Forelimb muscle (tissue), 1 donor: ENCODE data around the gene MAD2L1BP. TPM values are rescaled to one million over a fixed set of nuclear protein-coding genes. Genes with fewer than 3 reads are reported as not detected.
"Not testable (repeated sequence)": the region's sequence is repeated elsewhere in the genome, so short reads cannot be mapped to it uniquely, and the experiment has no call there.

ENCODE experiments used
- DNase-seq: peaks from one replicate; pipeline ENCODE4 v3.0.0-alpha.2; 2013; ENCODE audit warnings: low read depth
- polyA plus RNA-seq: library from polyadenylated mRNA; unstranded; fragments of 120-200 nt; gene quantifications from one replicate; pipeline ENCODE4 v1.2.1, GENCODE V29; 2013; ENCODE audit not compliant: insufficient read length

MAD2L1BP gene, protein sequence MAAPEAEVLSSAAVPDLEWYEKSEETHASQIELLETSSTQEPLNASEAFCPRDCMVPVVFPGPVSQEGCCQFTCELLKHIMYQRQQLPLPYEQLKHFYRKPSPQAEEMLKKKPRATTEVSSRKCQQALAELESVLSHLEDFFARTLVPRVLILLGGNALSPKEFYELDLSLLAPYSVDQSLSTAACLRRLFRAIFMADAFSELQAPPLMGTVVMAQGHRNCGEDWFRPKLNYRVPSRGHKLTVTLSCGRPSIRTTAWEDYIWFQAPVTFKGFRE
- polyA plus RNA-seq, result 16.4 TPM

DNA sequence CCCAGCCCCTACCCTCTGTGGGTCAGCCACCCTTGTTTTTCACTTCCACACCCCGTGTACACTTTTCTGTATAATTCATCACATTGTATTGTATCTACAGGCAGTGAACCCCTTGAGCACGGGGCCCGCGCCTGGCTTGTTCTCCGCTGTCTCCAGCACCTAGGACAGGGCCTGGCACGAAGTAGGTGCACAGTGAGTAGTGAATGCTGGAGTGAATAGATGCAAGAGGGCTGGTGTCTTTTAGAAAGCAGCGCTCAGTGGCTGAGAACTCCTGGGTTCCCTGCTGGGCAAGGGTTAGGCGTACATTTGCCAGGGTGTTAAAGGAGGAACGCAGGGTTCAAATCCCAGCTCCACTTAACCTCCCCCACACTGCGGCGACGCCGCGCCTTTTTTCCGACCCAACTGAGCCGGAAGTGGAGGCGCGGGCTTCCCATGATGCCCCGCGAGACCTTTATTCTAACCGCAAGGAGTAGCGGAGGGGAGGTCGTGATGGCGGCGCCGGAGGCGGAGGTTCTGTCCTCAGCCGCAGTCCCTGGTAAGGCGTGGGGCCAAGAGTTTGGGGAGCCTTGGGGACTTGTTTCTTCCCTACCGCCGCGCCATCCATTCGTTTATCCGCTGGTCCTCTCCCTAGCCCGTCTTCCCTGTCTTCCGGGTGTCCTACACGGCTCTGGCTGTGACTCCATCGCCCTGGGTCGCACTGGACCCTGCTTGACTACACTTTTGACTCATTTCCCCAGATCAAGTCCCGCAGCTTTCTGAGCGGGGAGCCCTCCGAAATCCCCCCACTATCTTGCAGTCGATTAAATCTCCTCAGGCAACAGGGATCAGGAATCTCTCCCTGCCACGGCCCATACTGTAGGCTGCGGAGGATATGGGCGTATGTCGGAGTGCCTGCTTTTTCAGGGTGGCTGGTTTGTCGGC lies at the start of gene MAD2L1BP:
MAD2L1BP (plus strand) TSS at position 454 of the 921 bp plus-strand sequence; CDS start at position 490, 36 bp downstream.
- peak; percentile 63 for DNase-seq

DNA sequence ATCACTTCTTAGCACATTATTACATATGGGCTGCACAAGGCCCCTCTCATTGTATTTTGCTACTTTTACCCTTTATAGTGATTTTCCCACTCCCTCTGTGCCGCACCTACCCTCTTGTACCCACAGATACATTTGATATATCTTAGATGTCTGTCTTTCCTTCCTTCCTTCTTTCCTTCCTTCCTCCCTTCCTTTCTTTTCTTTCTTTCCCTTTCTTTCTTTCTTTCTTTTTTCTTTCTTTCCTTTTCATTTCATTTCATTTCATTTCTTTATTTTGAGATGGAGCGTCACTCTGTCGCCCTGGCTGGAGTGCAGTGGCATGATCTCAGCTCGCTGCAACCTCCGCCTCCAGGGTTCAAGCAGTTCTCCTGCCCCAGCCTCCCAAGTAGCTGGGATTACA lies 47.4 kb upstream of the MAD2L1BP start:
- no peak for DNase-seq

DNA sequence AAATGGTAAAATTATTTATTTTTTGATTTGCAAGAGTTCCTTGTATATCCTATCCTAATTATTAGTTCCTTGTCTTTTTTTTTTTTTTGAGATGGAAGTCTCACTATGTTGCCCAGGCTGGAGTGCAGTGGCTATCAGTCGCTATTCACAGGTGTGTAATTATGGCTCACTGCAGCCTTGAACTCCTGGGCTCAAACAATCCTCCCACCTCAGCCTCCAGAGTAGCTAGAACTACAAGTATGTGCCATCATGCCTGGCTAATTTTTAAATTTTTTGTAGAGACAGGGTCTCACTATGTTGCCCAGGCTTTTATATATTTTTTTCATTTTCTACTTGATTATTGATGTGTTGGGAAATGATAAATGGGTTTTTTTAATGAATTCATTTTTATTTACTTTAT lies 46.1 kb upstream of the MAD2L1BP start:
- not testable (repeated sequence) for DNase-seq

DNA sequence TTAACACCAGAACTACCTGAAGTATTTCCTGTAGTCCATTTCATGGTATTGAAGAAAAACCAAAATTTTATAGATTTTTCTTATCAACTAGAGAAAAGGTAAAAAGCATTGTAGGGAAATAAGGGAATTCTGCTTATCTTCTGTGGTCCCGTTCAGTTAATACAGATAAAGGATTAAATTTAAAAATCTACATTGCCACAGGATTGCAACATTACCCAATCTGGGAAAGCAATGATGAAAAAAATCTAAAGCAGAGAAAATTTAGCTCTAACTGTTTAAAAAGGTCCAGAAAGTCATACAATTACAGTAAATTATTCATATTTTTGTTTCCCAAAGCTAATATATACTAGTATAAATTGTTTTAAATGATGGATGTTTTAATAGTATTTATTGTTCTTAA lies 41.7 kb upstream of the MAD2L1BP start:
- DNase-seq, result no peak

DNA sequence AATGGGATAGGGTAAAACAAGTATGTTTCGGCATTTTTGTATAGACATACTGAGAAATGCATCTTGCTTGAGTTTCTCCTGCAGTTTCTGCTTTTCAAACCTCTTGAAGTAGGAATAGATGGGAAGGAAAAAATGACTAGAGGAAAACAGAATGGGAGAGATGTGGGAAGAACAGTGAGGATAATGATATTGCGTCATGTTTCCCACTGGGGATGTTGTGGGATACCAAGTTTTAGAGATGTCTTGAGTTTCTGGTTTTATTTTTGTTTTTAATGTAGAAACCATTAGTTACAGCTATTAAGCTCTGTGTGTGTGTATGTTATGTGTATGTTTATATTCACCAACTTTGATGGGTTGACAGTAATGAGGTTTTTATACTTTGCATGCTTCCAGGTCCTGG lies 35.0 kb upstream of the MAD2L1BP start:
- no peak for DNase-seq

DNA sequence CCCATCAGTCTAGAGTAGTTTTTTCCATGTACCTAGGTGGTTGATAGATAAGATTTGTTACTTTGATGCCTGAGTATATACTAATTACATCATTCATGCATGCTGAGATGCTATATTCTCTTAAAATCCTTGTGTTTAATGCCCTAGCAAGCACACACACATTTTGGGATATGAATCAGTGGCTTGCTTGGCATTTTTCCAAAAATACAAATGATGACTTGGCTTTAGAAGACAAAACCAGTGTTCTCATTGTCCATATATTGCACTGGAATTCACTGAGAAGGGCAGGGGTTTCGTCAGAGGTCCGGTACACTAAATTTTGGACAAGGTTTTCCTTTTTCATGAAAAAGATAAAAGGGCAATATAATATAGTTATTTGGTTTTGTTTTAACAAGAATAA lies 31.5 kb upstream of the MAD2L1BP start:
- DNase-seq, result no peak

DNA sequence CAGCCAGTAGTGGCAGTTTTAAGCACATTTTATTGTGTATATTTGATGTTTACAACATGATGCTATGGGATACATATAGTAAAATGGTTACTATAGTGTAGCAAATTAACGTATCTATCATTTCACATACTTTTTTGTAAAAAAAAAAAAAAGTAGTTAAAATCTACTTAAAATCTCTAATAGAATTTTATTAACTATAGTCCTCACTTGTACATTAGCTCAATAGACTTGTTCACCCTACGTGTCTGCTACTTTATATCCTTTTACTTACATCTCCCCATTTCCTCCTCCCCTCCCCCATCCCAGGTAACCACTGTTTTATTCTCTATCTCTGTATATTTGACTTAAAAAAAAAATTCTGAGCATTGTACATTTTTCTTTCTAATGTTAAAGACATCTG lies 29.6 kb upstream of the MAD2L1BP start:
- no peak for DNase-seq

DNA sequence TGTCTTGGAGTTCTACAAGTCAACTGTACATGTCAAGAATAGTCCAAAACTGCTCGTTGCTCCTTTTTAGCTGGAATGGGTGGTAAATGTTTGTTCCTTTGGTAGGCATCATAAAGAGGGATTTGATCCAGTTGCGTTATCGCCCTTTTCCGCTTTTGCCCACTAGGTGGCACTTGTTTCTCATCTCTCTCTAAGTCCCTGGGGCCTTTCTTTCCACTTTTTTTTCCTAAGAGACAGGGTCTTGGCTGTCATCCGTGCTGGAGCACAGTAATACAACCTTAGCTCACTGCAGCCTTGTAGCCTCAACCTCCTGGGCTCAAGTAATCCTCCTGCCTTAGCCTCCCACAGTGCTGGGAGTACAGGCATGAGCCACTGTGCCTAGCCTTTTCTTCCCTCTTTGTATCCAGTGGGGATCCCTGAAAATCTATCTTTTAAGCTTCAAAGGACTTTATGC lies 27.3 kb upstream of the MAD2L1BP start:
- peak; percentile 29 for DNase-seq

DNA sequence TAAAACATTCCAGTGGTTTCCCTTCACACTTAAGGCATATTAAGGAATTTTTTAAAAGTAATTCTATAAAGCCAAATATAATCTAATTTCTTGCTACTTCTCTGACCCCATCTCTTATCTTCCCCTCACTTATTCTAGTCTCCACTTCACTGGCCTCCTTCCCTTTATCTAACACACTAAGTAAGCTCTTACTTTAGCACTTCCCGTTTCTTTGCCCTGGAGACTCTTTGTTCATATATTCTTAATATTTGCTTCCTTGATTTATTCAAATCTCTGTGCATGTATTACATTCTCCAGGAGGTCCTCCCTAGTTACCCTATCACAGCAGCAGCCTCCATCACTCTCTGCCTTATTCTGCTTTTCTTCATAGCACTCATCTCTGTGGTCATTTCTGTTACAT lies 26.8 kb upstream of the MAD2L1BP start:
- DNase-seq, result no peak

DNA sequence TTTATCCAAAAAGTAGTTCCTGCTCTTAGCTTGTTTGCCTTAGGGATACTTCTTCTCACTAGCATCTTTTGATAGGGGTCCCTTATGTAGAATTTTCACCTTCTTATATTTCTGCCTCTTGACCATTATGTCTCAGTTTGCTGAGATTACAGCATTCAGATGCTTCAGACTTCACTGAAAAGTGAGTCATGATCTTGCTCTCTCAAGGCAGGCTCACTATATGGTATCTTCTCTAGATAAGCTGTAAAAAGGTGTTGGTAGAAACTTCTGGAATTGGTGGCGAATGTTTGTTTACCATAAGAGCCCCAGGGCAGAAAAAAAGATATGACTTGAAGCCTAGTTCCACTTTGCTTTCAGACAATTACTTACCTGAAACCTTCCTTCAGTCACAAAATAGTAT lies 26.2 kb upstream of the MAD2L1BP start:
- DNase-seq, result no peak

DNA sequence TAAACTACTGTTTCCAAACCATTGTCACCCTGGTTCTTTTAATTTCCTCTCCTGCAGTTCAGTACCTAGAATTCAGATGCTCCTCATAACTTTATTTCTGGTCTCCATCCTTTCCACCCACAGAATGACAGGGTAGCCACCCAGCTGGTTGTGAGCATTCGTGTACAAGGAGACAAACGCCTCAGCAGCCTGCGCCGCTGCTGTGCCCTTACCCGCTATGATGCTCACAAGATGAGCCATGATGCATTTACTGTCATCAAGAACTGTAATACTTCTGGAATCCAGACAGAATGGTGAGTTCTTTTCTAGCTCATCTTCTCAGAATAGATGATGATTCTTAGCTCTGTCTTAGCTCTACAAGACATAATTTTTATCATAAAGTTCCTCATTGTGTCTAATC lies 25.2 kb upstream of the MAD2L1BP start:
- no peak for DNase-seq

DNA sequence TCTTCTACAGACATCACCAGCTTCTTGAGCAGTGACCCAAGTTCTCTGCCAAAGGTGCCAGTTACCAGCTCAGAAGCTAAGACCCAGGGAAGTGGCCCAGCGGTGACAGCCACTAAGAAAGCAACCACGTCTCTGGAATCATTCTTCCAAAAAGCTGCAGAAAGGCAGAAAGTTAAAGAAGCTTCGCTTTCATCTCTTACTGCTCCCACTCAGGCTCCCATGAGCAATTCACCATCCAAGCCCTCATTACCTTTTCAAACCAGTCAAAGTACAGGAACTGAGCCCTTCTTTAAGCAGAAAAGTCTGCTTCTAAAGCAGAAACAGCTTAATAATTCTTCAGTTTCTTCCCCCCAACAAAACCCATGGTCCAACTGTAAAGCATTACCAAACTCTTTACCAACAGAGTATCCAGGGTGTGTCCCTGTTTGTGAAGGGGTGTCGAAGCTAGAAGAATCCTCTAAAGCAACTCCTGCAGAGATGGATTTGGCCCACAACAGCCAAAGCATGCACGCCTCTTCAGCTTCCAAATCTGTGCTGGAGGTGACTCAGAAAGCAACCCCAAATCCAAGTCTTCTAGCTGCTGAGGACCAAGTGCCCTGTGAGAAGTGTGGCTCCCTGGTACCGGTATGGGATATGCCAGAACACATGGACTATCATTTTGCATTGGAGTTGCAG lies 21.8 kb upstream of the MAD2L1BP start:
- DNase-seq, result no peak

DNA sequence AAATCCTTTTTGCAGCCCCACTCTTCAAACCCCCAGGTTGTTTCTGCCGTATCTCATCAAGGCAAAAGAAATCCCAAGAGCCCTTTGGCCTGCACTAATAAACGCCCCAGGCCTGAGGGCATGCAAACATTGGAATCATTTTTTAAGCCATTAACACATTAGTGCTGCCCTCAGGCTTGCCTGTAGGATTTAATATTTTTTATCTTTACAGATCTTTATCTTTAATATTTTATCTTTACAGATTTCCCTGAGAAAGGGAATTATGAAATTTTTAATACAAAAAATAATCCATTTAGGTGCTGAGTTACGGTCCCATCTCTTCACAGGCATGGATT lies 21.3 kb upstream of the MAD2L1BP start:
- DNase-seq, result no peak

DNA sequence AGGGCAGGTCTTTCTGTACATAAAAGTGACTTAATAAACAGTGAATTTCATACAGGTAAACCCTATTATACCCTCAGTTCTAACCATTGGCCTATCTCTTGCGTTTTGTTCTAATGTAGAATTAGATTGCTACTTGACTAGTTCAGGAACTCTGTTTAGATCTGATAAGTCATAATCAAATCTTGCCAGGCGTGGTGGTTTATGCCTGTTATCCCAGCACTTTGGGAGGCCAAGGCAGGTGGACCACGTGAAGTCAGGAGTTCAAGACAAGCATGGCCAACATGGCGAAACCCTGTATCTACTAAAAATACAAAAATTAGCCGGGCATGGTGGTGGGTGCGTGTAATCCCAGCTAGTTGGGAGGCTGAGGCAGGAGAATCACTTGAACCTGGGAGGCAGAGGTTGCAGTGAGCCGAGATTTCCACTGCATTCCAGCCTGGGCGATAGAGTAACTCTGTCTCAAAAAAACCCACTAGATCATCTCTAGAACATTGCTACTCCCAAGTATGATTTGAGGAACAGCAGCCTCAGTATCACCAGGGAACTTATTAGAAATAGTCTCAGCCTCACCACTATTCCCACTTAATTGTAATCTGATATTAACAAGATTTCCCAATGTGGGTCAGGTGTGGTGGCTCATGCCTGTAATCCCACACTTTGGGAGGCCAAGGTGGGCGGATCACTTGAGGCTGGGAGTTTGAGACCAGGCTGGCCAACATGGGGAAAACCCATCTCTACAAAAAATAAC lies 18.7 kb upstream of the MAD2L1BP start:
- no peak for DNase-seq

DNA sequence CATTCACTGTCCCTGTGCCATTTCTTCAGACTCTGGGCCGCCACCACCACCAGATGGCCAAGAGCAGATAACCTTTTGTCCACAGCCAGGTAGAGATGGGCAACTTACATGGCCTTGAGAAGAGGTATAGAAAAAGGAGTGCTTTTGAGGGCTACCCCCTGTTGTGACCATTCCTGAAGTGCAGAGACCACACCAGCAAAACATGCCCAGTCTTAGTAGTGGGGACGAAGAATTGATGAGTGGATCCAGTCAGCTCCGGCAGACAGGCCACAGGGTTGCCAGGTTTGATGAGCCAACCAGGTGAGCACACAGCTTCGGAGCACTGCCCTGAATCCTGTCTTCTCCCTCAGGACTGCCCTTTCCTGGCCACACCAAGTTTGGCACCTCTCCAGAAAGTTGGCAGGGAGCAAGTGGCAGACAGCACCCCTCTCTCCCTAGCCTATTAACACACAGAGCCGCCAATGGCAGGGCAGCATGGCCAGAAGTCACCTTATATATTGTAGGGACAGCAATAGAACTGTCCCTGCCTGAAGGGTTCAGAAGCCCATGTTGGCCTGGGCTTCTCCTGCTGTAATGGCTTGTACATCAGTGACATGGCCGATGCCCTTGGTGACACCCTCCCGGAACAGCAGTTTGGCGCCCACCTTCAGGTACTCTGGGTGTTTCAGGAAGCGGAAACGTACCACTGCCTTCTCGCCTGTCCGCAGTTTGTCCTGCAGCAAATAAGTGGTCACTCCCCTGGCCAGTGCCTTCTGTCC lies 14.4 kb upstream of the MAD2L1BP start:
- no peak for DNase-seq

DNA sequence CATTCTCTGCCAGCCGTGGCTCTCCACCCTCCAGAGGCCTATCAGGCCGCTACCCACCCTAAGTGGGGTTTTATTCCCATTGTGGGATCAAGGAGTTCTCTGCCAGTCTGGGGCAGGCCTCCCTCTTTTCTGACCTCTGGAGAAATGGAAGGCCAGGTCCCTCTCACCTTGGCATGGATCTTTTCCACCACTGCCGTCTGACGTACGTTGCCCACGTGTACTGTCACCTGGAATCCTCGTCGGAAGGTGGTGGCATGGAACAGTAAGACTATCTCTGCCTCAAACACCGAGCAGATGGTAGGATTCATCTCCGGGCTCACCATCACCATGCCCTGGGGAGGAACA lies 13.8 kb upstream of the MAD2L1BP start:
- no peak for DNase-seq

DNA sequence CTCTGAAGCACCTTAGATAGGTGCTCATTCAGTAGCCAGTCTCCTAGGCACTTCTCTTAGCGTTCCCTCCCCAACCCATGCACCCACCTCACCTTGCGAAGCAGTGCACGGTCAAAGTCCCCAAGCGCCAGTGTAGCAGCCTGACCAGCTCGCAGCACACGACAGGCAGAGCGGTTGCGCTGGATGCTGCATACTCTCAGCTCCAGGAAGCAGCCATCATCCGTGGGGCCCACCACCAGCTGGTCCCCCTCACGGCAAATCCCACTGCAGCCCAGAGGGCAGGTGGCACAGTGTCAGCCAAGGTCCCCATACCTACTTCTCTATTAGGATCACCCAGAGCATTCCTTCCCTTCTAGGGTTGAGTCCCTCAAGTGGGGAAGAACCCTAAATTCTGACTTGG lies 13.1 kb upstream of the MAD2L1BP start:
- DNase-seq, result no peak

DNA sequence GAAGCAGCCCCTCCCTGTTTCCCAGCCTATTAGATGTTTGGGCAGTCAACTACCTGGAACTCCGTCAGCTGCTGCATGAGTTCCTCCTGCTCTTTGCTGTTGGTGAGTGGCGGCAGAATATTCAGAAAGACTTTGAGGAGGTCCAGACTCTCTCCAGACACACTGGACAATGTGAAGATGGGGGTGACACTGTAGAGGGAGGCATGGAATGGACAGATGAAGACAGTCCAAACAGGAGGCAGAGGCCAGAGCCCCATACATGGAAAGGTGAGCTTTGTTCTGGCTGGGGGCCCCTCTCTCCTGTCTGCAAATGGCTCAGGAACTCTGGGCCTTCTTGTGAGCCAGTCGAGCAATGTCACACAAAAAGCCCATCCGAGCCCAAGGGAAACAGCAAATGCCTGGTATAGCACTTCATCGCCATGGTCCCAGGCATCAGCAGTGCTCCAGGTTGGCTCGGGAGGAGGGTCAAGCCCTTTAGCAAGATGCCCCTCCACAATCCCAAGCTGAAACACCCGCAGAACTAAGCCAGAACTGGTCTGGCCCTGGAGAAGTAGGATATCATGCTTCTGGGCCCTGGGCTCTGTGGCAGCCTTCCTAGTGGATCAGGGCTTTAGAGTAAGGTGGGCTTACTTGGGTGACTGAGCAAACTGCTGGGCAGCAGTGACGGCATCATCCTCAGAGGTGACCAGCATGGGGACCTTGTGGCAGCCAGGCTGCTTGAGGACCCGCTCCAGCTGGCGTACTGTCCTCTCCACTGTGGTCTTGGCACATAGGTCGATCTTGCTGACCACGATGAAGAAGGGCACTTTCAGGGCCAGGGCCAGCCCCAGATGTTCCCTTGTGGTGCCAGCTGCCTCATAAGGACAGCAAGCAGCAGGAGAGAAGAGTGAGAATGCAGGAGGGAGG lies 11.5 kb upstream of the MAD2L1BP start:
- no peak for DNase-seq

DNA sequence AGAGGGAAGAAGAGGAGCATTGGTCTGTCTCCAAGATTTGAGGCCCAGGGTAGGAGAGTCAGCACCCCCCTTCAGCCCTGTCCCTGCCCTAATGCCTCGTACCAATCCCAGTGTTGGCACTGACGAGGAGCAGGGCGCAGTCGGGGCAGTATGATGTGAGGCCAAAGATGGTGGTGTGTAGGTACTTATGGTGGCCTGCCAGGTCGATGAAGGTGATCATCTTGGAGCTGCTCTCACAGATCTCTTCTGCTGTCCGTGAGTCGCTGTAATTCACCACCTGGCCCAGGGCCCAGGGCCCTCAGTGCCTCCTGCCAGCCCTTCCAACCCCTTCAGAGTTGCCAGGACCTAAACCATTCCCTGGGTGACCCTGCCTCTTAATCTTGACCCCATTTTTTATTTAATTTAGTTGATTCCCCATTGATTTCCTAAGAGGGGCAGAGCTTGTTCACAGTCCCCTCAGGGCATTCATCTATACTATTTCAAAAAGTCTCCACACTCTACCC lies 10.8 kb upstream of the MAD2L1BP start:
- DNase-seq, result no peak
